GM19043 (cell line): Measurements from ENCODE around the gene DNALI1.
A peak's percentile ranks its signal among the peaks of the same experiment; 100 is the strongest.
"Not testable (repeated sequence)": the region's sequence is repeated elsewhere in the genome, so short reads cannot be mapped to it uniquely, and the experiment has no call there.

Source experiments
- ATAC-seq: cut with Tn5 transposase; IDR thresholded peaks from one replicate; pipeline ENCODE4 v1.9.1; 2021; ENCODE audit warnings: low read depth; ENCODE audit not compliant: unreplicated experiment

DNALI1 gene

GRCh38 chr1:37553927-37554808, 2.6 kb upstream of the DNALI1 start, which contains the start of gene SNIP1:
TSS of gene SNIP1 (minus strand) at chr1:37554293. CDS start at chr1:37554229, 64 bp downstream.
- ATAC-seq, result no peak

- ATAC-seq, result no peak
Observed at GRCh38 chr1:37557402-37557801, 662 bp downstream of the DNALI1 start.

GRCh38 chr1:37558411-37558810, 1.7 kb downstream of the DNALI1 start:
- no peak for ATAC-seq

- ATAC-seq, result no peak
Observed at GRCh38 chr1:37559080-37559479, 2.3 kb downstream of the DNALI1 start.

- not testable (repeated sequence) for ATAC-seq
Observed at GRCh38 chr1:37559957-37560379, 3.2 kb downstream of the DNALI1 start.

GRCh38 chr1:37560401-37561132, 3.8 kb downstream of the DNALI1 start:
- no peak for ATAC-seq

GRCh38 chr1:37561133-37562132, 4.7 kb downstream of the DNALI1 start:
- no peak for ATAC-seq

- no peak for ATAC-seq
Observed at GRCh38 chr1:37562984-37563383, 6.2 kb downstream of the DNALI1 start.

GRCh38 chr1:37564892-37565291, 8.2 kb downstream of the DNALI1 start:
- ATAC-seq, result no peak

- no peak for ATAC-seq
Observed at GRCh38 chr1:37567023-37567422, 10.3 kb downstream of the DNALI1 start.

GRCh38 chr1:37570528-37571334, 14.0 kb downstream of the DNALI1 start:
- no peak for ATAC-seq

GRCh38 chr1:37574834-37575480, 18.2 kb downstream of the DNALI1 start:
- no peak for ATAC-seq

GRCh38 chr1:37575692-37576091, 19.0 kb downstream of the DNALI1 start:
- ATAC-seq, result no peak

- ATAC-seq, result not testable (repeated sequence)
Observed at GRCh38 chr1:37584544-37584943, 27.8 kb downstream of the DNALI1 start.

GRCh38 chr1:37588939-37589338, 32.2 kb downstream of the DNALI1 start:
- no peak for ATAC-seq

- ATAC-seq, result no peak
Observed at GRCh38 chr1:37593726-37594125, 37.0 kb downstream of the DNALI1 start.

- peak; percentile 98 for ATAC-seq
Observed at GRCh38 chr1:37595440-37596181, 38.9 kb downstream of the DNALI1 start, which contains the start of gene GNL2. TSS of gene GNL2 (minus strand) at chr1:37595937. CDS start at chr1:37595822, 115 bp downstream.

- no peak for ATAC-seq
Observed at GRCh38 chr1:37596182-37596667, 39.5 kb downstream of the DNALI1 start.
